ENCODE data around the gene HBS1L.

GRCh38 chr6:135094403-135094821 is 39.8 kb upstream of the HBS1L start:
- TF ChIP-seq CTCF (IDR thresholded peaks at IDR 0.05; ENCODE audit: low read depth, low read length, poor library complexity, severe bottlenecking) (no peak), EZH2phosphoT487 (IDR thresholded peaks at IDR 0.05; ENCODE audit: borderline replicate concordance, low read length) (no peak)
